ENCODE data around the gene B3GALT2. TPM values are rescaled to one million over a fixed set of nuclear protein-coding genes. Genes with fewer than 3 reads are reported as not detected.
A peak's percentile ranks its signal among the peaks of the same experiment; 100 is the strongest.
"Not testable (repeated sequence)": the region's sequence is repeated elsewhere in the genome, so short reads cannot be mapped to it uniquely, and the experiment has no call there.

Gene B3GALT2
- total RNA-seq, result not detected
- total RNA-seq (2013), result 4.4 TPM

- Mint-ChIP-seq H3K4me3 (peak within 1 kb of the TSS; percentile 17), H3K4me1 (peaks cover 42 to 53% of the 10 kb centered on the region in 2 donors), H3K9me3 (no peaks in the 10 kb centered on the region), H3K27me3 (ENCODE audit: low read depth in 2 of 2) (no peaks in the 10 kb centered on the region), H3K36me3 (no peaks in the 10 kb centered on the region), H3K27ac (peak within 1 kb of the TSS; percentile 33 to 75)
- H3K4me1 ChIP-seq (ENCODE audit: control insufficient read depth, insufficient read depth, low read length), result peaks cover 3% of the 10 kb centered on the region
- H3K9me3 ChIP-seq (ENCODE audit: control insufficient read depth, insufficient read depth, low read length), result no peaks in the 10 kb centered on the region
- ATAC-seq, result peak; percentile 50 to 55 (median 52)
- peak within 1 kb of the TSS; percentile 57 for H3K27ac ChIP-seq (ENCODE audit: low read length)
- TF ChIP-seq CTCF (IDR thresholded peaks at IDR 0.05), result no peak
- peak within 1 kb of the TSS; percentile 26 for H3K4me3 ChIP-seq (ENCODE audit: low read length)
- no peaks in the 10 kb centered on the region for H3K27me3 ChIP-seq (ENCODE audit: control insufficient read depth, insufficient read depth, low read length)
- DNase-seq, result peak in 1 of 2 donors; percentile 51
- H3K36me3 ChIP-seq (ENCODE audit: control insufficient read depth, insufficient read depth, low read length), result no peaks in the 10 kb centered on the region
- 75% methylated on average over 13 of the region's 13 CpGs for WGBS (ENCODE audit: insufficient coverage)
- intact Hi-C loops (cut with micrococcal nuclease), result loop anchor here (10.0 kb wide), 1 partner anchor 569 kb away; no protein-coding TSS in a partner anchor
Measured at GRCh38 chr1:193185901-193186731, at the start of gene B3GALT2. TSS of gene B3GALT2 (minus strand) at chr1:193186613. CDS start at chr1:193181562, 5,051 bp downstream.

- ATAC-seq (no peak), DNase-seq (no peak)
- peaks cover 0 to 5% of the 10 kb centered on the region in 2 donors for H3K4me1 Mint-ChIP-seq
- H3K27ac Mint-ChIP-seq, result no peak overlapping the region
- H3K4me3 ChIP-seq (ENCODE audit: low read length), result no peak overlapping the region
- peaks cover 14% of the 10 kb centered on the region for H3K36me3 ChIP-seq (ENCODE audit: control insufficient read depth, insufficient read depth, low read length)
- 100% methylated on average over 1 of the region's 1 CpG for WGBS (ENCODE audit: insufficient coverage)
- no peaks in the 10 kb centered on the region for H3K9me3 ChIP-seq (ENCODE audit: control insufficient read depth, insufficient read depth, low read length)
- no peaks in the 10 kb centered on the region for H3K27me3 ChIP-seq (ENCODE audit: control insufficient read depth, insufficient read depth, low read length)
- H3K27ac ChIP-seq (ENCODE audit: low read length), result no peak overlapping the region
- peaks cover 6% of the 10 kb centered on the region for H3K36me3 Mint-ChIP-seq
- H3K4me3 Mint-ChIP-seq, result no peak overlapping the region
- intact Hi-C loops (cut with micrococcal nuclease), result no loop called here
- H3K27me3 Mint-ChIP-seq (ENCODE audit: low read depth in 2 of 2), result no peaks in the 10 kb centered on the region
- TF ChIP-seq CTCF (IDR thresholded peaks at IDR 0.05), result no peak
- no peaks in the 10 kb centered on the region for H3K9me3 Mint-ChIP-seq
- H3K4me1 ChIP-seq (ENCODE audit: control insufficient read depth, insufficient read depth, low read length), result no peaks in the 10 kb centered on the region
Measured at GRCh38 chr1:193234530-193234929, 48.1 kb upstream of the B3GALT2 start.

GRCh38 chr1:193231146-193231545, 44.7 kb upstream of the B3GALT2 start:
- H3K4me1 ChIP-seq (ENCODE audit: control insufficient read depth, insufficient read depth, low read length); H3K4me3 ChIP-seq (ENCODE audit: low read length); H3K27me3 Mint-ChIP-seq (ENCODE audit: low read depth in 2 of 2); H3K9me3 ChIP-seq (ENCODE audit: control insufficient read depth, insufficient read depth, low read length); intact Hi-C loops (cut with micrococcal nuclease); H3K27ac Mint-ChIP-seq; H3K36me3 ChIP-seq (ENCODE audit: control insufficient read depth, insufficient read depth, low read length); H3K27ac ChIP-seq (ENCODE audit: low read length); DNase-seq; H3K4me3 Mint-ChIP-seq; H3K9me3 Mint-ChIP-seq; ATAC-seq; H3K27me3 ChIP-seq (ENCODE audit: control insufficient read depth, insufficient read depth, low read length); H3K36me3 Mint-ChIP-seq: not testable (repeated sequence)
- H3K4me1 Mint-ChIP-seq, result peaks cover 13 to 15% of the 10 kb centered on the region in 2 donors

- Histone ChIP-seq H3K9me3 (ENCODE audit: control insufficient read depth, insufficient read depth, low read length) (no peaks in the 10 kb centered on the region), H3K27me3 (ENCODE audit: control insufficient read depth, insufficient read depth, low read length) (no peaks in the 10 kb centered on the region), H3K4me3 (ENCODE audit: low read length) (no peak overlapping the region), H3K36me3 (ENCODE audit: control insufficient read depth, insufficient read depth, low read length) (peaks cover 3% of the 10 kb centered on the region), H3K27ac (ENCODE audit: low read length) (no peak overlapping the region), H3K4me1 (ENCODE audit: control insufficient read depth, insufficient read depth, low read length) (no peaks in the 10 kb centered on the region)
- H3K4me3 Mint-ChIP-seq, result no peak overlapping the region
- ATAC-seq (no peak), DNase-seq (no peak)
- H3K4me1 Mint-ChIP-seq, result peaks cover 24% of the 10 kb centered on the region in 2 donors
- intact Hi-C loops (cut with micrococcal nuclease), result no loop called here
- no peak overlapping the region for H3K27ac Mint-ChIP-seq
- no peaks in the 10 kb centered on the region for H3K9me3 Mint-ChIP-seq
- H3K36me3 Mint-ChIP-seq, result peaks cover 5% of the 10 kb centered on the region
- H3K27me3 Mint-ChIP-seq (ENCODE audit: low read depth in 2 of 2), result no peaks in the 10 kb centered on the region
- no peak for TF ChIP-seq CTCF (IDR thresholded peaks at IDR 0.05)
- 91% methylated on average over 2 of the region's 3 CpGs for WGBS (ENCODE audit: insufficient coverage)
Measured at GRCh38 chr1:193229136-193229535, 42.7 kb upstream of the B3GALT2 start.

All from natural killer cell (primary cell).